Small intestine (tissue), 7 donors: Measurements from ENCODE around the gene PKMYT1. TPM values are rescaled to one million over a fixed set of nuclear protein-coding genes. Genes with fewer than 3 reads are reported as not detected.
"Not testable (repeated sequence)": the region's sequence is repeated elsewhere in the genome, so short reads cannot be mapped to it uniquely, and the experiment has no call there.

ENCODE experiments used
- DNase-seq, 2 donors: peaks; one replicate each; pipeline versions ENCODE4 v3.0.0 to v3.0.0-alpha.2; 2013
- FAIRE-seq: peaks from 2 replicates; lab custom pipeline; 2012; peaks lifted over from hg19 to GRCh38; lab: Jason Lieb, UNC
- H3K27ac ChIP-seq, 3 donors: one replicate each; pipeline ENCODE4 v1.5.1; 2013; ENCODE audit warnings: low read length in 2 of 3, mild to moderate bottlenecking in 2 of 3, control low read depth in 1 of 3, inconsistent platforms in 1 of 3, low read depth in 1 of 3, moderate library complexity in 1 of 3
- H3K27me3 ChIP-seq, 3 donors: one replicate each; pipeline ENCODE4 v1.6.1; 2013; ENCODE audit warnings: low read length in 3 of 3, inconsistent platforms in 1 of 3; ENCODE audit not compliant: control insufficient read depth in 3 of 3, insufficient read depth in 3 of 3
- H3K36me3 ChIP-seq, 3 donors: one replicate each; pipeline ENCODE4 v1.6.1; 2013; ENCODE audit warnings: low read length in 3 of 3, inconsistent platforms in 1 of 3, low read depth in 1 of 3, mild to moderate bottlenecking in 1 of 3, moderate library complexity in 1 of 3; ENCODE audit not compliant: control insufficient read depth in 3 of 3, insufficient read depth in 2 of 3
- H3K4me1 ChIP-seq, 3 donors: one replicate each; pipeline ENCODE4 v1.6.1; 2013; ENCODE audit warnings: low read length in 2 of 3, inconsistent platforms in 1 of 3, low read depth in 1 of 3, mild to moderate bottlenecking in 1 of 3, moderate library complexity in 1 of 3; ENCODE audit not compliant: control insufficient read depth in 3 of 3, insufficient read depth in 2 of 3
- H3K4me3 ChIP-seq, 3 donors: one replicate each; pipeline ENCODE4 v1.5.1; 2013; ENCODE audit warnings: low read length in 3 of 3, control low read depth in 1 of 3, inconsistent platforms in 1 of 3, low read depth in 1 of 3, mild to moderate bottlenecking in 1 of 3, moderate library complexity in 1 of 3
- H3K9me3 ChIP-seq, 2 donors: one replicate each; pipeline ENCODE4 v1.6.1; 2013; ENCODE audit warnings: low read depth in 1 of 2, low read length in 1 of 2; ENCODE audit not compliant: control insufficient read depth in 2 of 2, insufficient read depth in 1 of 2
- WGBS, 3 donors: extraction: QIAGEN DNeasy Blood & Tissue Kit; methylation state at CpG; one replicate each; pipeline ENCODE4 v1.1.7; 2013; 5-methylcytosine and 5-hydroxymethylcytosine counted together
- polyA plus RNA-seq, 4 donors: library from polyadenylated mRNA; stranded (reverse) in 3 of 4; unstranded in 1 of 4; fragments of 200-250 nt in 3 of 4; fragments of 120-200 nt in 1 of 4; gene quantifications; one replicate each; pipeline versions ENCODE4 v1.2.1 to v1.2.3, GENCODE V29; 2013
- donor health status: healthy with polysubstance abuse.
- donor health status: control.
- donor health status: control.
- donor health status: Bipolar disorder and iron deficiency.
- donor health status: healthy.

The PKMYT1 gene
- polyA plus RNA-seq, 4 donors: 2.5 to 24.7 (median 7.0) TPM

- H3K27ac ChIP-seq: no peak overlapping the region
- FAIRE-seq (no peak), DNase-seq (no peak)
- H3K4me1 ChIP-seq: peaks cover 0 to 5% (median 0%) of the 10 kb centered on the region in 3 donors
- H3K27me3 ChIP-seq: peaks cover 0 to 10% (median 3%) of the 10 kb centered on the region in 3 donors
- peaks cover 0 to 23% (median 0%) of the 10 kb centered on the region in 3 donors for H3K36me3 ChIP-seq
- H3K4me3 ChIP-seq: no peak overlapping the region
- WGBS, 3 donors: 23 to 51% (median 29%) methylated on average over 11 of the region's 11 CpGs
- H3K9me3 ChIP-seq: no peaks in the 10 kb centered on the region
Measured at GRCh38 chr16:2952679-2953078, 27.6 kb downstream of the PKMYT1 start.

GRCh38 chr16:2950773-2951172, 29.5 kb downstream of the PKMYT1 start:
- peaks cover 0 to 23% (median 0%) of the 10 kb centered on the region in 3 donors for H3K36me3 ChIP-seq
- no peak overlapping the region for H3K4me3 ChIP-seq
- no peak overlapping the region for H3K27ac ChIP-seq
- H3K4me1 ChIP-seq: no peaks in the 10 kb centered on the region
- H3K9me3 ChIP-seq: no peaks in the 10 kb centered on the region
- FAIRE-seq (no peak), DNase-seq (no peak)
- WGBS, 3 donors: 86 to 90% (median 88%) methylated on average over 16 of the region's 16 CpGs
- H3K27me3 ChIP-seq: peaks cover 0 to 10% (median 0%) of the 10 kb centered on the region in 3 donors

GRCh38 chr16:2950353-2950724, 29.9 kb downstream of the PKMYT1 start:
- no peak for FAIRE-seq
- Histone ChIP-seq H3K36me3 (peaks cover 0 to 23% (median 0%) of the 10 kb centered on the region in 3 donors), H3K9me3 (no peaks in the 10 kb centered on the region), H3K27me3 (peaks cover 0 to 7% (median 0%) of the 10 kb centered on the region in 3 donors), H3K4me1 (no peaks in the 10 kb centered on the region), H3K27ac (no peak overlapping the region), H3K4me3 (no peak overlapping the region)
- DNase-seq: no peak
- WGBS, 3 donors: 92 to 95% (median 93%) methylated on average over 12 to 13 of the region's 13 CpGs

GRCh38 chr16:2949705-2950352, 30.4 kb downstream of the PKMYT1 start:
- Histone ChIP-seq H3K4me3 (no peak overlapping the region), H3K27me3 (peaks cover 0 to 7% (median 0%) of the 10 kb centered on the region in 3 donors), H3K27ac (no peak overlapping the region), H3K9me3 (no peaks in the 10 kb centered on the region), H3K36me3 (peaks cover 0 to 23% (median 0%) of the 10 kb centered on the region in 3 donors), H3K4me1 (no peaks in the 10 kb centered on the region)
- FAIRE-seq: no peak
- no peak for DNase-seq
- 88 to 94% (median 91%) methylated on average over 19 of the region's 19 CpGs for WGBS, 3 donors

DNA sequence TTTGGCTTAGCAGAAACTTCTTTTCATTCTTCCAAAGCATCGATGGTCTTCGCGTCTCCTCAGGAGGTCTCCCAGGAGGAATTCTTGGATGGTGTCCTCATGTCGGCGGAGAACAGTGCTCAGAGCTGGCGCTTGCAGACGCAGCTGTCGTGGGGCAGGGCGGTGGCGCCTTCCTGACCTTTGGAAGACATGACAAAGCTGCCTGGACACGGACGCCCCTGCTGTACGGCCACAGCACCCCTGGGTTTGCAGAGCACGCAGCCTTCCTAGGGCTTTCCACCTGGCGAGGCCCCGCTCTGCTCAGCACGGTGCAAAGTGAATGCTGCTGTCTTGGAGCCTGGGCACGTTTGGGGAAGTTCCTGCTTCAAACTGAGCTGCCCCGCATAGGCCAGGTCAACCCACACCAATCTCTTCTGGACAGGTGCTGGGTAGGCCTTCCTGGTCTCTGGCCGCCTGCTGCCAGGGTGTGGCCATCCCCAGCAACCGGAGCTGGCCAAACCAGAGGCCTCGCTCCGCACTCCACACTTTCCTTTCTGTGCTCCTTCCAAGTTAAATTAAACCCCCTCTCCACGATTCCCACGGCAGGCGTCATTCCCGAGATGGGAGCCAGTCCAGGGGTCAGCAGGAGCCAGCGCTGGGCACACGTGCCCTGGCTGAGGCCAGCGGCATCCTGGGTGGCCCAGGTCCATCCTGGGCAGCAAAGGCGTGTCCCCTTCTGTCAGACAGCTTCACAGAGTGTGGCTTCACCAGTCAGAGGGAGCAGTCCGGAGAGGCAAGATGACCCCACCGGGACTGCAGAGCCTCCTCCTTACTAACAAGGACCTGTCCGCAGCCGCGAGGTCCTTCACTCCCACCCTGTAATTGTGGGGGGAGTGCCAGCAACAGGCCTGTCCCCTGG, 31.2 kb downstream of the PKMYT1 start:
- H3K36me3 ChIP-seq: peaks cover 0 to 23% (median 0%) of the 10 kb centered on the region in 3 donors
- WGBS, 3 donors: 88 to 90% (median 90%) methylated on average over 36 of the region's 36 CpGs
- no peaks in the 10 kb centered on the region for H3K9me3 ChIP-seq
- H3K27me3 ChIP-seq: peaks cover 0 to under 1% (median 0%) of the 10 kb centered on the region in 3 donors
- no peak overlapping the region for H3K4me3 ChIP-seq
- FAIRE-seq (no peak), DNase-seq (no peak)
- H3K27ac ChIP-seq: no peak overlapping the region
- H3K4me1 ChIP-seq: no peaks in the 10 kb centered on the region

DNA sequence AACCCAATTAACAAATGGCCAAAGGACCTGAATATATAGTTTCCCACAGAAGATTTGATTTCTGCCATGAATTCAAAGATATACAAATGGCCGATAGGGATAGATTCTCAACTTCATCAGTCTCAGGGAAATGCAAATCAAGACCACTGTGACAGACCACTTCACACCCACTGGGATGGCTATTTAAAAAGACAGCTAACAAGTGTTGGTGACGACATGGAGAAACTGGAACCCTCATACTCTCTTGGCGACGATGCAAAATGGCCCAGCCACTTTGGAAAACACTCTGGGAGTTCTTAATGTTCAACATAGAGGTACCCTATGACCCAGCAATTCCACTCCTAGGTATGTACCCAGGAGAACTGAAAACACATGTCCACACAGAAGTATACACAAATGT, 33.6 kb downstream of the PKMYT1 start:
- peaks cover 0 to 28% (median 0%) of the 10 kb centered on the region in 3 donors for H3K36me3 ChIP-seq
- H3K4me1 ChIP-seq: no peaks in the 10 kb centered on the region
- no peaks in the 10 kb centered on the region for H3K9me3 ChIP-seq
- DNase-seq (no peak), FAIRE-seq (no peak)
- 95 to 98% (median 97%) methylated on average over 4 of the region's 4 CpGs for WGBS, 3 donors
- no peak overlapping the region for H3K4me3 ChIP-seq
- H3K27ac ChIP-seq: no peak overlapping the region
- H3K27me3 ChIP-seq: no peaks in the 10 kb centered on the region

DNA sequence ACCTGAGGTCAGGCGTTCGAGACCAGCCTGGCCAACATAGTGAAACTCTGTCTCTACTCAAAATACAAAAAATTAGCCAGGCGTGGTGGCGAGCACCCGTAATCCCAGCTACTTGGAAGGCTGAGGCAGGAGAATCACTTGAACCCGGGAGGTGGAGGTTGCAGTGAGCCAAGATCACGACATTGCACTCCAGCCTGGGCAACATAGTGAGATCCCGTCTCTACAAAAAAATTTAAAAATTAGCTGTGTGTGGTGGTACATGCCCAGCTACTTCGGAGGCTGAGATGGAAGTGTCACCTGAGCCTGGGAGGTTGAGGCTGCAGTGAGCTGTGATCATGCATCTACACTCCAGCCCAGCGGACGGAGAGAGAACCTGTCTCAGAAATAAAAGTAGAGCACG, 36.5 kb downstream of the PKMYT1 start:
- 88 to 92% (median 88%) methylated on average over 12 of the region's 12 CpGs for WGBS, 3 donors
- not testable (repeated sequence) for H3K4me3 ChIP-seq, FAIRE-seq, H3K4me1 ChIP-seq, DNase-seq, H3K27ac ChIP-seq, H3K27me3 ChIP-seq, H3K9me3 ChIP-seq
- peaks cover 5 to 28% (median 8%) of the 10 kb centered on the region in 3 donors for H3K36me3 ChIP-seq

GRCh38 chr16:2942045-2942444, 38.2 kb downstream of the PKMYT1 start:
- FAIRE-seq (no peak), DNase-seq (no peak)
- H3K36me3 ChIP-seq: peaks cover 8 to 40% (median 12%) of the 10 kb centered on the region in 3 donors
- no peak overlapping the region for H3K27ac ChIP-seq
- 82 to 90% (median 90%) methylated on average over 4 of the region's 4 CpGs for WGBS, 3 donors
- H3K4me1 ChIP-seq: no peaks in the 10 kb centered on the region
- no peak overlapping the region for H3K4me3 ChIP-seq
- no peaks in the 10 kb centered on the region for H3K27me3 ChIP-seq
- no peaks in the 10 kb centered on the region for H3K9me3 ChIP-seq
